Glutamatergic neuron (in vitro differentiated cells): ENCODE data around the gene ESYT1. TPM values are rescaled to one million over a fixed set of nuclear protein-coding genes. Genes with fewer than 3 reads are reported as not detected.

Experiments
- DNase-seq: peaks from one replicate; pipeline ENCODE4 v3.0.0; 2022
- H3K27ac Mint-ChIP-seq: one replicate; pipeline ENCODE4 v1.8.0; 2020; ENCODE audit warnings: mild to moderate bottlenecking, mixed read lengths, inconsistent platforms; ENCODE audit not compliant: unreplicated experiment
- H3K27me3 Mint-ChIP-seq: one replicate; pipeline ENCODE4 v1.8.0; 2020; ENCODE audit warnings: mild to moderate bottlenecking, moderate library complexity, mixed read lengths, inconsistent platforms; ENCODE audit not compliant: unreplicated experiment
- H3K36me3 Mint-ChIP-seq: one replicate; pipeline ENCODE4 v1.8.0; 2020; ENCODE audit warnings: mild to moderate bottlenecking, mixed read lengths, inconsistent platforms; ENCODE audit not compliant: unreplicated experiment
- H3K4me1 Mint-ChIP-seq: one replicate; pipeline ENCODE4 v1.8.0; 2020; ENCODE audit warnings: mild to moderate bottlenecking, low read depth, mixed read lengths, inconsistent platforms; ENCODE audit not compliant: unreplicated experiment
- H3K4me3 Mint-ChIP-seq: one replicate; pipeline ENCODE4 v1.8.0; 2020; ENCODE audit warnings: mild to moderate bottlenecking, mixed read lengths, inconsistent platforms; ENCODE audit not compliant: unreplicated experiment
- H3K9me3 Mint-ChIP-seq: one replicate; pipeline ENCODE4 v1.8.0; 2020; ENCODE audit warnings: mild to moderate bottlenecking, moderate library complexity, mixed read lengths, inconsistent platforms; ENCODE audit not compliant: unreplicated experiment
- total RNA-seq: library from RNA; stranded (reverse); fragmentation: NEBNext Ultra II Directional; extraction: Animal tissue kit (Norgen Biotek cat#: 25700); gene quantifications from one replicate; pipeline ENCODE4 v1.2.1, GENCODE V29; 2021; ENCODE audit not compliant: unreplicated experiment
- TF ChIP-seq, protein P1 (sequence below): fragments of 200-600 bp; sonication (generic); IDR thresholded peaks from one replicate; pipeline ENCODE4 v1.5.0; 2021; ENCODE audit not compliant: partially characterized antibody, unreplicated experiment

The ESYT1 gene
- total RNA-seq, 1 donor from 2014 or later: 144 TPM

DNA sequence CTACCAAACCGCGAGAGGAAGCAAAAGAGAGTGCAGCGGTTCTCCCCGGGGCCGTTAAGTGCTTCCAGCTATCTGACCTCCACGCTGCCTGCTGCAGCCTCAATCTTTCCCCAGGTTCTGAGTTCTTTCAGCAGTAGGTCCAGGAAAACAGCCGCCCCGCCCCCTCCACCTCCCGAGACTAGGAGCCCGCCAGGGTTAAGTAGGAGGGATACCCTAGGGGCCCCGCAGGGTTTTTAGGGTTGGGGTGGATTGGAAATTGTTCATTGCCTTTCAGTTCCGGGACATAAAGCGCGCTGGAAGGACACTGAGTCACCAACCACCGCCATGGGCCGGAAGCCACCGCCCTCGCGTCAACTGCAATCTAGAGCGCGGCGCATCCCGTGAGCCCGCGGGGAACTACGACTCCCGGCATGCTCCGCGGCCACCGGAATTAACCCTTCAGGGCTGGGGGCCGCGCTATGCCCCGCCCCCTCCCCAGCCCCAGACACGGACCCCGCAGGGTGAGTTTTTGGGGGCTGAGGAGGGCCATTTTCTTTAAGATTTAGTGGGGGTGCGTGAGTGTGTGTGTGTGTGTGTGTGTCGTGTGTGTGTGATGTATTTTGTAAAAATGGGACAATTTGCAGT is 24.2 kb downstream of the ESYT1 start, which contains the start of gene MYL6B:
Gene MYL6B, plus strand, starts transcription at position 456 of the 624 bp plus-strand sequence. CDS start 1,332 bp downstream, outside the sequence.
- Mint-ChIP-seq H3K27me3 (peaks cover 11% of the 10 kb centered on the region), H3K27ac (peak within 1 kb of the TSS; percentile 93), H3K4me3 (peak within 1 kb of the TSS; percentile 89), H3K36me3 (no peaks in the 10 kb centered on the region), H3K9me3 (peaks cover 3% of the 10 kb centered on the region), H3K4me1 (peaks cover 11% of the 10 kb centered on the region)
- TF ChIP-seq, protein P1, sequence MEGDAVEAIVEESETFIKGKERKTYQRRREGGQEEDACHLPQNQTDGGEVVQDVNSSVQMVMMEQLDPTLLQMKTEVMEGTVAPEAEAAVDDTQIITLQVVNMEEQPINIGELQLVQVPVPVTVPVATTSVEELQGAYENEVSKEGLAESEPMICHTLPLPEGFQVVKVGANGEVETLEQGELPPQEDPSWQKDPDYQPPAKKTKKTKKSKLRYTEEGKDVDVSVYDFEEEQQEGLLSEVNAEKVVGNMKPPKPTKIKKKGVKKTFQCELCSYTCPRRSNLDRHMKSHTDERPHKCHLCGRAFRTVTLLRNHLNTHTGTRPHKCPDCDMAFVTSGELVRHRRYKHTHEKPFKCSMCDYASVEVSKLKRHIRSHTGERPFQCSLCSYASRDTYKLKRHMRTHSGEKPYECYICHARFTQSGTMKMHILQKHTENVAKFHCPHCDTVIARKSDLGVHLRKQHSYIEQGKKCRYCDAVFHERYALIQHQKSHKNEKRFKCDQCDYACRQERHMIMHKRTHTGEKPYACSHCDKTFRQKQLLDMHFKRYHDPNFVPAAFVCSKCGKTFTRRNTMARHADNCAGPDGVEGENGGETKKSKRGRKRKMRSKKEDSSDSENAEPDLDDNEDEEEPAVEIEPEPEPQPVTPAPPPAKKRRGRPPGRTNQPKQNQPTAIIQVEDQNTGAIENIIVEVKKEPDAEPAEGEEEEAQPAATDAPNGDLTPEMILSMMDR: no peak
- DNase-seq: peak; percentile 94

DNA sequence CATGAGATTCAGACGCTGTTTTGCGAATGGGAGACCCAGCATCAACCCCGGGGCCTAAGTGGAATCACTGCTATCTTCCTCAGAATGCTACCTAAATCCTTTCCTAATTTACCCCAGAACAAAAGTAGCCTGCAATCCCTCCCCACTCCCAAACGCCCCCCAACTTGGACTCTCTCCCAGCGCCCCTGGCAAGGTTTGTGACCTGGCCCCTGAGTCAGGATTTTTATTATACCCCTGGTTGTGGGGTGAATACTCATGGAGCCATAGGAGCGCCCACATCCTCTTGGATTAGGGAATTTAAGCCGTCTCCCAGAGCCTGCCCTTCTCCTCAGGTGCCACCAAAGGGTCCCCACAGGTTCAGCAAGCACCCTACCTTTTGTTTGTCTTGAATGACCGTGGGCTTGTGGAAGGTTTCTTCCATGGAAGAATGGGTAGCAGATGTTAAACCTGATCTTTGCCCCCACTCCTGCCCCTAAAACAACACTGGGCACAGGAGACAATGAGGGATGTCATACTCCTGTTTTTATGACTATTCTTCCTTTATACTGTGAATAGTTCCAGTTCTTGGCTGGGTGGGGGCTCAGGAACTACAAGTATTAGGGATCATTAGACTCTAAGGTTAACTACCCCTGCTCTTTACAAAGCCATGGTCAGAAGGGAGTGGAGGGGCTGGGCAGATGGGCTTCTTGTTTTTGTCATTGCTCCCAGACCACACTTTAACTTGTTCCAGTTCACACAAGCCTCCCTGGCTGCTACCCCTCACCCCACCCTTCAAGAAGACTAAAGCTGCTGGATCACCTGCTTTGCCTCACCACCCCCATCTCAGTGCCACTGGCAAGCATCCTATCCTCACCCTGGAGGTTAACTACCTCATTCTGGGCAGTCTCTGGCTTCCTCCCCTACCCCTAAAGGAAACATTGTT is 24.9 kb downstream of the ESYT1 start:
- H3K36me3 Mint-ChIP-seq: no peaks in the 10 kb centered on the region

DNA sequence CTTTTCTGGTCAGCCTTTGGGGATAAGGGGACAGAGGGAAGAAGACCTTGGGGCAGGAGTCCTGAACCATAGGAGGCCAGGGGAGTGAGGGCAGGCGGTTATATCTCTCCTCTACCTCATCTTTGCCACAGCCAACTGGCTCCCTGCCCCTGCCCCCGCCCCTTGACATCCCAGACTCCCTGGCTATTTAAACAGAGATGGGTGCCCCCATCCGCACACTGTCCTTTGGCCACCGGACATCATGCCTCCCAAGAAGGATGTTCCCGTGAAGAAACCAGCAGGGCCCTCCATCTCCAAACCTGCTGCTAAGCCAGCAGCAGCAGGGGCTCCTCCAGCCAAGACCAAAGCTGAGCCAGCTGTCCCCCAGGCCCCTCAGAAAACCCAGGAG is 25.6 kb downstream of the ESYT1 start:
- Mint-ChIP-seq H3K4me1 (peaks cover 12% of the 10 kb centered on the region), H3K36me3 (no peaks in the 10 kb centered on the region), H3K27me3 (peaks cover 22% of the 10 kb centered on the region), H3K9me3 (peaks cover 10% of the 10 kb centered on the region), H3K27ac (peak overlapping the region; percentile 52), H3K4me3 (peak overlapping the region; percentile 89)
- TF ChIP-seq, protein P1: no peak
- no peak for DNase-seq

More for the DNA sequence above, 24.9 kb downstream of the ESYT1 start:
- Mint-ChIP-seq H3K4me3 (peak overlapping the region; percentile 89), H3K27me3 (peaks cover 17% of the 10 kb centered on the region), H3K4me1 (peaks cover 12% of the 10 kb centered on the region), H3K27ac (peak overlapping the region; percentile 93), H3K9me3 (peaks cover 5% of the 10 kb centered on the region)
- TF ChIP-seq, protein P1: no peak
- DNase-seq: no peak

DNA sequence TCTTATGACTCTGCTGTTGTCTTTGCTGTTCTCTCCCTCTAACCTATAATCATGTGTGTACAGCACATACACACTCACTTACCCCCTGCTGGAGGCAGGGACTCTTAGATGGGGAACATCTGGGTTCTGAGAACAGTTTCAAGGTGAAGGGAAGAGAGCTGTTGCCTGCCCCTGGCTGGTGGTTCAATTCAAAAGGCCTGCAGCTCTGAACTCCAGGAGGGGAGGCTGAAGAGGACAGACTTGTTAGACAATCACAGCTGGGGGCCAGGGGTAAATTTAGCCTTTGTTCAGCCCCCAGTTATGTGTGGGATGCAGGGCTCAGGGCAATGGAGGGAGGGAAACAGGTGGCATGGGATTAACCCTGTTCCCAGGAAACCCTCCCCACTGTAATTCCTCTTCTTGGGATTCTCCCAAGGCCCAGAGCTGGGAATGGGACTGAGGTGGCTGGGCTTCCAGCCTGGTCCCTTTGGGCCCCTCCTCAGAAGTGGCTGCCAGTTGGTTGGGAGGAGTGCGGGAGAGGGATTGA is 26.2 kb downstream of the ESYT1 start:
- no peak for DNase-seq
- TF ChIP-seq, protein P1: no peak
- H3K9me3 Mint-ChIP-seq: peaks cover 17% of the 10 kb centered on the region
- H3K36me3 Mint-ChIP-seq: no peaks in the 10 kb centered on the region
- peak overlapping the region; percentile 18 for H3K27ac Mint-ChIP-seq
- peaks cover 12% of the 10 kb centered on the region for H3K4me1 Mint-ChIP-seq
- H3K27me3 Mint-ChIP-seq: peaks cover 27% of the 10 kb centered on the region
- no peak overlapping the region for H3K4me3 Mint-ChIP-seq
